Fibroblast of peridontal ligament (primary cell): ENCODE data around the gene NDC80.
"Not testable (repeated sequence)": the region's sequence is repeated elsewhere in the genome, so short reads cannot be mapped to it uniquely, and the experiment has no call there.

Experiments used
- DNase-seq: peaks from one replicate; pipeline ENCODE4 v3.0.0-alpha.2; 2010; ENCODE audit errors: extremely low read depth

NDC80 gene

DNA sequence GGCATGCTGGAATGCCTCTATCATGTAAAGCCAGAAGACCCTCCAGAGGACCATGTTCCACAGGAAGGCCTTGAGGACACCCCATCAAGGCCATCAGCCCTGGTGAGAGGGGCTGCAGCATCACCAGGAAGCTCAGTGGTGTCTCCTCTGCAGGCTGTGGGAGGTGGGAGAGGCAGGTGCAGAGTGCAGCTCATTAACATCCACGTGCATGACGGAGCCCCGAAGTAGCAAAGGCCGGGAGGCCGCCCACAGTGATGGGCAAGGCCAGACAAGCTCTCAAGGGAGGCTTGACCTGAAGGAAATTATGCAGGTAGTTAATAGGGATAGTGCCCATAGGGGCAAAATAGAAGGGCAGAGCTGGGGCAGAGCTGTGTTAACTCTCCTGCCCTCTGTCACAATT, 53.9 kb downstream of the NDC80 start:
- DNase-seq = no peak

DNA sequence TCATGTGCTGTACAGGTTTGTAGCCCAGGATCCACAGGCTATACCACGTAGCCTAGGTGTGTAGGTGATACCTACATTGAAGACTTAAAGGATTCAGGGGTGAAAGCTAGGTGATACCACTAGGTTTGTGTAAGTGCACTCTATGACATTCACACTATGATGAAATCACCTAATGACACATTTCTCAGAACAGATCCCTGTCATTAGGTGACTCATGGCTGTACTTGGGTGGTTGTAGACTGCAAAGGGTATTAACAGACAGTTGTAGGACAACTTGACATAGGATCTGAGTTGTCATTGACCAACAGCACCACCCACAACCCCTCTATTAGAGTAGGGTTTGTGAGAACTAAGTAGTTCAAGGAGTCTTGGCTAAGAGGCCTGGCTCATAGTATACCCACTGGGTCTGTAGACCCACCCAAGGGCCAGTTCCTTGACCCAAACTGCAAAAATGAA, 56.5 kb downstream of the NDC80 start:
- peak; percentile 19 for DNase-seq

- no peak for DNase-seq
Measured at GRCh38 chr18:2629003-2629402, 57.6 kb downstream of the NDC80 start.

- DNase-seq = no peak
Measured at GRCh38 chr18:2635586-2635985, 64.2 kb downstream of the NDC80 start.

GRCh38 chr18:2636126-2636631, 64.8 kb downstream of the NDC80 start:
- peak; percentile 35 for DNase-seq

DNA sequence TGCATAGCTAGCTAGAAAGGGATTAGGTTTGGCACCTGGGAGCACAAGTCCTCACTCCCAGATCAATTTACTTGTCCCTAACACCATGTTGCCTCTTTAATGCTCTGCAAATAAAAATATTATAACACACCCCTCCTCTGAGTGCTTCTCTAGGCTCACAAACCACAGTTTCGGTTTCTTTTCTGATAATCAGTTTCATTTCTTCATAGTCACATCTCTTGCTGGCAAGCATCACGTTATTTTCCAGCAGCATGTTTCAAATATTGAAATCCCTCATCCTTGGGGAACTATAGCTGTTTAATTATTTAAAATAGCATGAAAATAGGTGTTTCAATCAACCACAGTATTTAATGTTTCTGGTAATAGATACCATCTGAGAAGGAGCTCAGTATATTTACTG, 70.3 kb downstream of the NDC80 start:
- DNase-seq = peak; percentile 66

DNA sequence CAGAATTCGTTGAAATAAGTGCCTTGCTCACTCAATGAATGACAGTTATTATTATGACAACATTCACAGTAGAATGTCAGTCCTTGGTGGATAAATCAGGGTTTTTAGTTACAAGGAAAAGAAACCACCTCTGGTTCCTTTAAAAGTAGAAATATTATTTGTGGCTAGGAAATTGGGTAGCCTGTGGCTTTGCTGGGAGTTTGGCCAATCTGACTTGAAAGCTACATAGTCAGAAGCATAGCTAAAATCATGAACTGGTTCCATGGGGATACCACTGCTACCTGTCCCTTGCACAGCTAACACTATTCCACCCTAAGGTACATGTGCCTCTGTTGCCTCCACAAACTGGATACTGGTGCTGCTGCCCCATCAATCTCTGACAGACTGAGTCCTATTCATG, 71.4 kb downstream of the NDC80 start:
- DNase-seq = peak; percentile 28

DNA sequence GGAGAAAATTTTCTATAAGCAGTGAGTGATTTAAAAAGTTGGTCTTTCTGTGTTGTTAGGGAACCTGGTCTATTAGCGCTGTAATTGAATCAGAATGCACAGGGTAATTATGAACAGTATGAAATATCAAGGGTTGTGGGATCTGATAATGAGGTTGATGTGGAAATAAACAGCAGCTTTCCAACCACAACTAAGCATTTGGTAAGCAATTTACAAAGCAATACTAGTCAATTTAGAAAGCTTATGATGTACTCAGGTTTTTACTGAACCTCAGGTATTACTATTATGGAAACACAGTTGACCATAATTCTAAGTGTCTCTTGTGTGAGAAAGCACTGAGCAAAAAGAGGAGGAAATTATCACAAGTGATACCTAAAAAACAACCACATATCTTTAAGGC, 73.2 kb downstream of the NDC80 start:
- DNase-seq = no peak

DNA sequence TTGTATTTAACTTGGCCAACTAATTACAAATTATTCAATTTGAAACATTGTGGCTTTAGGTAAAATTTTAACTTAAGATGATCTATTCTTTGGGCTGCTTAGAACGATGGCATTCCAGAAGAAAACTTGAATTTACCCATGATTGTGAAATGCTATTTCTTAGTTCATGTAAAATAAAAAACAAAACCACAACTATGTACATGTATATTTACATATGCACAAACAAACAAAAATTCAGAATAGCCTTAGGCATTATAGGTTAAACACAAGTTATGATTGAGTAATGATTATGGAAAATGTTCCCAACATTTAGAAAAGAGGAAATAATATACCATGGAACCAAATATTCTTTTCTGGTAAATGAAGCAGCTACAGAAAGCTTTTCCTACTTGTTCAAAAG, 80.6 kb downstream of the NDC80 start:
- peak; percentile 14 for DNase-seq

GRCh38 chr18:2653467-2653866, 82.1 kb downstream of the NDC80 start:
- DNase-seq = no peak

DNA sequence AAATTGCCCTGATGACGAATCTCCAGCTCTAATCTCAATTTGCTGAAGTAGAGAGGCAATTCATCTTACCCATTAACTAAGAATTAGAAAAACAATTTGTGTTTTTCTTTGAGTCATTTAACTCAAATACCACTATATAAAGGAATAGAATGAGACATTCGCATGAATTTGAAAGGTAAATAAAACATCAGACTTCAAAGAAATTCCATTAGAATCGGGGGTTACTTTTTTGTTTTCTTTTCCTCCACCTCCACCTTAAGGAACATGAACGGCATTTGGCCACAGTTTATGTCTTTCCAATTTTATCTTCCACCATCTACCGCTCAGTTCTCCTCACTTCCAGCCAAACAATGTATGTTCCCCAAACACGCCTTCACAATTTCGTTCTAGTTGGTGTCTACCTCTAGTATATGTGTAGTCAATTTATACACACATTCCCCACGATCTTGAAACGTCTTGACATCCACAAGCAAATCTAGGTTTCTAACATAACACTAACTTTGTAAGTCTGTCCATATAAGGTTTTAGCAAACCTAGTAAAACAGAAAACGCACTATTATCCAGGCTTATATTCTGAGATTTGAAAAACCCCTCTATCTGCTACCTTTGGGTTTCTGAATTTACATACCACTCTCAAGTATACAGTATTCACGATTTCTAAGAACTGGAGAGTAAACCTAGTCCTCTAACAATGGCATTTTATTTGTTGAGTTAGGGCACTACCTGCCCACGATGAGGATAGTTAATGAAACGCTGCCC, 83.0 kb downstream of the NDC80 start:
- DNase-seq = peak; percentile 28

- no peak for DNase-seq
Measured at GRCh38 chr18:2654928-2655177, 83.5 kb downstream of the NDC80 start.

DNA sequence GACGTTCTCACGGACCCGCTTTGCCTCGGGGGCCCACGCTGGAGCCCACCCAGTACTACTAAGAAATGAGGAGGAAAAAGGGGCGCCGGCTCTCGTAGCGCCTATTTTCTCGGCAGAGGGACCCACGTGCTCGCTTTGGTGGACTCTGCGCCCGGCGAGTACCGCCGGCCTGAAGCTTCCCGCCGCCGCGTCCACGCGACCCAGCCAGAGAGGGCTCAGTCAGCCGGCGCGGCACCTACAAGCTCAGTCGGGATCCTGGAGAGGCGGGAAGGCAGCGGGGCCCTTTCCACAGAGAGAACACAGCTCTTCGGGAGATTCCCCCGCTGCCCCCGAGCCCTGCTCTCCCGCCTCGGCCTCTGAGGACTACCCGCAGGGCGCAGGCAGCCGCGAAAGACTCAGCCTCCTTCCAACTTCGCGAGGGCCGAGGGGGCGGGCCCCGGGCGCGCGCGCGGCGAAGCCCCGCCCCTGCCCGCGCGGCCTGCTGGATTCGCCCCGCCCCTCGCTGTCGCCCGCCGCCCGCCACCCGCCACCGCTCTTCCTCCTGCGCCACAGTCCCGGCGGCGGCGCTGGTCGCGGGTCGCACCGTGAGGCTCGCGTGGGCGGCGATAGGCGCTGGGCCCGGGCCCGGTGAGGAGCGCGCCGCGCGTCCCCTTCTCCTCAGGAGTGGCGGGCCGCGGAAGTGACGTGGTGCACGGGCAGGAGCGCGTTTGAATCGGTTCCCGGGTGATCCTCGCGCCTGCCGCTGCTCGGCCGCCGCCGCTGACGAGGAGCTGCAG, 84.0 kb downstream of the NDC80 start, which contains the start of gene SMCHD1:
SMCHD1 (plus strand) TSS at position 549 of the 776 bp plus-strand sequence. CDS start 350 bp downstream, outside the sequence.
- DNase-seq = peak; percentile 66

GRCh38 chr18:2655954-2656236, 84.5 kb downstream of the NDC80 start:
- DNase-seq = peak; percentile 28

DNA sequence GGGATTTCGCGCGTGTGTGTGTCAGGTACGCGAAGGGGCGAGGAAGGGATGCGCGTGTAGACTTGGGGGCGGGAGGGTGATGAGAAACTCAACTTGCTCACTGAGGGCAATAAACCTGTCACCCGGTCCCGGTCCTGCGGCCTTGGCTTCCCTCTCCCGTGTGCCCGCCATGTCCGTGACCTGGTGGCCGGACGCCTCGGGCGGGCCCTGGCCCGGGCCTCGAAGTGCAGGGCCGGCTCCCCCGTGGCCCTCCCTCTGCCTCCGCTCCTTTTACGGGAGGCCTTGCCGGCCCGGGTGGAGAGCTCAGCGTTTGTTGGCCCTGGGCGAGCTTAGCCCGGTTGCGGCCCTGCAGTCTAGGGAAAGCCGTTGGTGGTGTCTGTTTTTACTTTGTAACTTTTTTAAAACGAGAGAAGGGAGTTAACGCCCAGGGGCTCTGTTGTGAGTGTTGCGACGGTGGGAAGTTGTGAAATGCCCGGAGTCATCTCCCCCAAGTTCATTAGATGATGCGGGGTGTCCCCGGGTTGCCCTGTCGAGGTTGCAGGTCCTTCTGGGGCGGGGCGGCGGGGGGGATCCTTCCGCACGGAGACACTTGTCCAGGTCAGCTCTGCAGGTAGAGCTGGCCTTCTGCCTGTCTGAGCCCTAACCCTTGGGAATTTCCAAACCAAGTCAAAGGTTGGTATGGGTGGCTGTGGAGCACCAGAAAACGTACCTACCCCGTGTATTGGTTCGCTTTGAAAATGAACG, 85.1 kb downstream of the NDC80 start:
- DNase-seq = peak; percentile 30

DNA sequence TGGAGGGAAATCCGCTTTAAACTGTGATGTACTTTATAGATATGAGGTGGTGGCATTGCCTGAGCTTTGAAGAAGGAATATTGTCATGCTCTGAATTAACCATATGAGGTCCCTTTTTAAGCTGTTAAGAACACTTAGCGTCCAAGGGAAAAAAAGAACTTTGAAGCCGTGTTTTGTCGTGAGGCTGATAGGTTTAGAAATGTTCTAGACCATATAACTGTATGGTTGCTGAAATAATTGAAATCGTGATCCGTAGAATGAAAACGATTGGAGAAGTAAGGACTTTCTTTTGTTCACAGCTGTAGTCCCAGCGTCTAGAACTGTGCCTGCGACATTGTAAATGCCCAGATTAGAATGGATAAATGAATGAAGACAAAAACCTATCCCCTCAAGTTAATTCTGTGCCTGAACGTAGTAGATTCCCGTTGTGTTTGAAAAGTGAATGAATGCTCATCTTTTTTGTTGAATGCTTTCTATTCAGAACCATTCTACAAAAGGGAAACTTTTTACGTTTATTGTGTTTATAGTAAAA, 85.7 kb downstream of the NDC80 start:
- peak; percentile 26 for DNase-seq

GRCh38 chr18:2657788-2658458, 86.6 kb downstream of the NDC80 start:
- peak; percentile 91 for DNase-seq

DNA sequence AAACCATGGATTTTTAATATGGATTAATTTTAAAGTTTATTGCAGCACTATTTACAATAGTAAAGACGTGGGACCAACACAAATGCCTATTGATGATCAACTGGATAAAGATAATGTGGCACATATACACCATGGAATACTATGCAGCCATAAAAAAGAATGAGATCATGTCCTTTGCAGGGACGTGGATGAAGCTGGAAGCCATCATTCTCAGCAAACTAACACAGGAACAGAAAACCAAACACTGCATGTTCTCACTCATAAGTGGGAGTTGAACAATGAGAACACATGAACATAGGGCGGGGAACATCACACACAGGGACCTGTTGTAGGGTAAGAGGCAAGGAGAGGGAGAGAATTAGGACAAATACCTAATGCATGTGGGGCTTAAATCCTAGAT, 89.5 kb downstream of the NDC80 start:
- DNase-seq = not testable (repeated sequence)

DNA sequence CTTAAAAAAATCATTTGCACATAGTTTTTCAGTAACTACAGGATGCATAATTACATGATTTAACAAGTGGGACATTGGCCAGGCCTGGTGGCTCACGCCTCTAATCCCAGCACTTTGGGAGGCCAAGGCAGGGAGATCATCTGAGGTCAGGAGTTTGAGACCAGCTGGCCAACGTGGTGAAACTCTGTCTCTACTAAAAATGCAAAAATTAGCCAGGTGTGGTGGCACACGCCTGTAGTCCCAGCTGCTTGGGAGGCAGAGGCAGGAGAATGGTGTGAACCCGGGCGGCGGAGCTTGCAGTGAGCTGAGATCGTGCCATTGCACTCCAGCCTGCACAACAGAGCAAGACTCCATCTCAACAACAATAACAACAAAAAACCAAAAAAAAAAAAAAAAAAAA, 90.9 kb downstream of the NDC80 start:
- DNase-seq = not testable (repeated sequence)

DNA sequence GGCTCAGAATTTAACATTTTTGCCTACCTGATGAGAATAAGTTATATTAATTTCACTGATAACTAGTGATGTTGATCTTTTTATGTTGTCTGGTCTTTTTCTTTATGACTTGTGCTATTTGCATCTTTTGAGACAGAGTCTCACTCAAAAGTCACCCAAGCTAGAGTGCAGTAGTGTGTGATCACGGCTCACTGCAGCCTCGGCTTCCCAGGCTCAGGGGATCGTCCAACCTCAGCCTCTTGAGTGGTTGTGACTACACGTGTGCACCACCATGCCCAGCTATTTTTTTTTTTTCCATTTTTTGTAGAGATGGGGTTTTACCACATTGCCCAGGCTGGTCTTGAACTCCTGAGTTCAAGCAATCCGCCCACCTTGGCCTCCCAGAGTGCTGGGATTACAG, 91.6 kb downstream of the NDC80 start:
- DNase-seq = no peak
